ENCODE results near the gene TMEM143.
"Not testable (repeated sequence)": the region's sequence is repeated elsewhere in the genome, so short reads cannot be mapped to it uniquely, and the experiment has no call there.

Gene TMEM143

GRCh38 chr19:48378194-48378570, 14.4 kb upstream of the TMEM143 start:
- DNase-seq (ENCODE audit: low read depth): no peak
- no peak overlapping the region for H3K4me3 ChIP-seq (ENCODE audit: control insufficient read depth, low read depth, low read length)
- TF ChIP-seq CTCF (IDR thresholded peaks at IDR 0.05; ENCODE audit: control insufficient read depth, insufficient read depth, low read depth, low read length, missing control alignments): no peak

GRCh38 chr19:48373567-48373966, 9.8 kb upstream of the TMEM143 start:
- no peak overlapping the region for H3K4me3 ChIP-seq (ENCODE audit: control insufficient read depth, low read depth, low read length)
- DNase-seq (ENCODE audit: low read depth): no peak
- TF ChIP-seq CTCF (IDR thresholded peaks at IDR 0.05; ENCODE audit: control insufficient read depth, insufficient read depth, low read depth, low read length, missing control alignments): no peak

- H3K4me3 ChIP-seq (ENCODE audit: control insufficient read depth, low read depth, low read length): no peak overlapping the region
- no peak for DNase-seq (ENCODE audit: low read depth)
- no peak for TF ChIP-seq CTCF (IDR thresholded peaks at IDR 0.05; ENCODE audit: control insufficient read depth, insufficient read depth, low read depth, low read length, missing control alignments)
Measured at GRCh38 chr19:48372904-48373303, 9.2 kb upstream of the TMEM143 start.

GRCh38 chr19:48371771-48372170, 8.0 kb upstream of the TMEM143 start:
- H3K4me3 ChIP-seq (ENCODE audit: control insufficient read depth, low read depth, low read length): not testable (repeated sequence)

GRCh38 chr19:48371367-48371766, 7.6 kb upstream of the TMEM143 start:
- H3K4me3 ChIP-seq (ENCODE audit: control insufficient read depth, low read depth, low read length): no peak overlapping the region
- DNase-seq (ENCODE audit: low read depth): no peak
- TF ChIP-seq CTCF (IDR thresholded peaks at IDR 0.05; ENCODE audit: control insufficient read depth, insufficient read depth, low read depth, low read length, missing control alignments): no peak

More at GRCh38 chr19:48371771-48372170, 8.0 kb upstream of the TMEM143 start:
- not testable (repeated sequence) for DNase-seq (ENCODE audit: low read depth)

GRCh38 chr19:48370955-48371354, 7.2 kb upstream of the TMEM143 start:
- TF ChIP-seq CTCF (IDR thresholded peaks at IDR 0.05; ENCODE audit: control insufficient read depth, insufficient read depth, low read depth, low read length, missing control alignments): no peak
- no peak for DNase-seq (ENCODE audit: low read depth)
- no peak overlapping the region for H3K4me3 ChIP-seq (ENCODE audit: control insufficient read depth, low read depth, low read length)

- TF ChIP-seq CTCF (IDR thresholded peaks at IDR 0.05; ENCODE audit: control insufficient read depth, insufficient read depth, low read depth, low read length, missing control alignments): no peak
- H3K4me3 ChIP-seq (ENCODE audit: control insufficient read depth, low read depth, low read length): no peak overlapping the region
- DNase-seq (ENCODE audit: low read depth): no peak
Measured at GRCh38 chr19:48368936-48369335, 5.2 kb upstream of the TMEM143 start.

All from AG09309 (cell line).